ENCODE measurements around the gene CDKN2A. TPM values are rescaled to one million over a fixed set of nuclear protein-coding genes. Genes with fewer than 3 reads are reported as not detected.

Gene CDKN2A
- total RNA-seq, 1 donor from 2014 or later, result 47.7 TPM

GRCh38 chr9:21997480-21997879, 3.3 kb upstream of the CDKN2A start:
- no peak overlapping the region for H3K4me3 ChIP-seq (ENCODE audit: low read depth, low read length)
- no peak for DNase-seq (ENCODE audit: low read depth)
- no peak for TF ChIP-seq CTCF (conservative IDR thresholded peaks at IDR 0.05; ENCODE audit: low read depth, low read length)

GRCh38 chr9:21996858-21997257, 2.7 kb upstream of the CDKN2A start:
- TF ChIP-seq CTCF (conservative IDR thresholded peaks at IDR 0.05; ENCODE audit: low read depth, low read length), result no peak

GRCh38 chr9:21996438-21996837, 2.2 kb upstream of the CDKN2A start:
- no peak for DNase-seq (ENCODE audit: low read depth)

More at GRCh38 chr9:21996858-21997257, 2.7 kb upstream of the CDKN2A start:
- DNase-seq (ENCODE audit: low read depth), result no peak
- H3K4me3 ChIP-seq (ENCODE audit: low read depth, low read length), result no peak overlapping the region

GRCh38 chr9:21995666-21996398, 1.6 kb upstream of the CDKN2A start:
- peak overlapping the region; percentile 76 for H3K4me3 ChIP-seq (ENCODE audit: low read depth, low read length)
- DNase-seq (ENCODE audit: low read depth), result no peak
- TF ChIP-seq CTCF (conservative IDR thresholded peaks at IDR 0.05; ENCODE audit: low read depth, low read length), result peak; percentile 34

More at GRCh38 chr9:21996438-21996837, 2.2 kb upstream of the CDKN2A start:
- TF ChIP-seq CTCF (conservative IDR thresholded peaks at IDR 0.05; ENCODE audit: low read depth, low read length), result no peak
- H3K4me3 ChIP-seq (ENCODE audit: low read depth, low read length), result peak overlapping the region; percentile 76

- TF ChIP-seq CTCF (conservative IDR thresholded peaks at IDR 0.05; ENCODE audit: low read depth, low read length), result no peak
- peak overlapping the region; percentile 76 for H3K4me3 ChIP-seq (ENCODE audit: low read depth, low read length)
- no peak for DNase-seq (ENCODE audit: low read depth)
Observed at GRCh38 chr9:21995006-21995665, 944 bp upstream of the CDKN2A start.

GRCh38 chr9:21994556-21995005, 389 bp upstream of the CDKN2A start, which contains the start of gene CDKN2B-AS1:
CDKN2B-AS1 (plus strand) TSS chr9:21994791.
- TF ChIP-seq CTCF (conservative IDR thresholded peaks at IDR 0.05; ENCODE audit: low read depth, low read length), result no peak
- no peak for DNase-seq (ENCODE audit: low read depth)
- peak within 1 kb of the TSS; percentile 76 for H3K4me3 ChIP-seq (ENCODE audit: low read depth, low read length)

Data from epithelial cell of proximal tubule (primary cell).